NCI-H2171 treated with DMSO at 0.1 percent for 48 hours (cell line): ENCODE results near the gene PRTG.

Experiments
- DNase-seq: peaks from one replicate; lab custom pipeline; 2025; lab: John Stamatoyannopoulos, UW

The PRTG gene

DNA sequence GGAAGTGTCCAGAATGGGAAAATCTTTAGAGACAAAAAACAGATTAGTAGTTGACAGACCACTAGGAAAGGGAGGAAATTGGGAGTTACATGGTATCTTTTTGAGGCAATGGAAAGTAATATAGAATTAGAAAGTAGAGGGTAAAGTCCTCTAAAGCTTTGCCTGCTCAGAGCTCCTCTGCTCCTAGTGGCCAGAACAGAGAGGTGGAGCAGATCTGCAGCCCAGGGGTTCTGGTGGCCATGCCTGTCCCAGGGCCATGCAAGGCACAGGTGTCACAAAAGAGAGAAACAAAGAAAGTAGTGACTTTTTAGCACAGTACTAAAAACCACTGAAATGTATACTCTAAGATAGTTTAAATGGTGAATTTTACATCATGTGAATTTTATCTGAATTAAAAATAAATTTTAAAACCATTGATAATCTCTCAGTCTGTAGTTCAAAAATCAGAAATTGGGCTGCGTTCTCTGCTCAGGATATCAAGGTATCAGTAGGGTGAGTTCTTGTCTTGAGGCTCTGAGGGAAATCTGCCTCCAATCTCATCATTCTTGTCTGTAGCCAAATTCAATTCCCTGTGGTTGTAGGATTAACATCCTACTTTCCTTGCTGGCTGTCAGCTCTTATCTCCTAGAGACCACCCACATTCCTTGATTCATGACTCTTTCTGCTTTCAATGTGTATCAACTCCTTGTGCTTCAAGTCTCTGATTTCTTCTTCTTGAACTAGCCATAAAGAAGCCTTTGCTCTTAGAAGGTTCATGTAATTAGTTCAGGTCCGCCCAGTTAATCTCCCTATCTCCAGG lies 178.4 kb downstream of the PRTG start:
- DNase-seq: no peak

- no peak for DNase-seq
Measured at GRCh38 chr15:55562601-55563000, 180.4 kb downstream of the PRTG start.
